ENCODE results near the gene RTL5. TPM values are rescaled to one million over a fixed set of nuclear protein-coding genes. Genes with fewer than 3 reads are reported as not detected.

RTL5 gene
- total RNA-seq, 1 experiment from 2014 or later: 2.5 TPM

DNA sequence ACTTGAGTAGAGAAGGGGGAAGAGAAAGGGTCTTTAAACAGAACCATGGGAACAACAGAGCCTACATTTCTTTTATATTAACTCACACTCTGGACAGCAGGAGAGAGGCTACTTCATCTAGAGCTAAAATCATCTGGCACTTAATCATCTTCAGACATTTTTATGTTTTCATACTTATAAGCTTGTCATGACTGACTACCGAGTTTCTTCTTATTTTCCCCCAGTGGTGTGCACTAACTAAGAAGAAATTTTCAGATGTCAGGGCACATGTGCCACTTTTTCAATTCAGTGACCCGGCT is 11.8 kb upstream of the RTL5 start:
- Histone ChIP-seq H2AFZ (ENCODE audit: low read depth, low read length, poor library complexity, severe bottlenecking) (no peak overlapping the region), H4K20me1 (ENCODE audit: insufficient read depth) (no peaks in the 10 kb centered on the region), H3K4me1 (ENCODE audit: control insufficient read depth in 1 of 2, insufficient read depth in 2 of 2, low read length in 2 of 2) (no peaks in the 10 kb centered on the region), H3K4me3 (replicated peaks in 1 of 2; ENCODE audit: low read depth in 1 of 2, low read length in 2 of 2) (no peak overlapping the region), H3K9me3 (ENCODE audit: control insufficient read depth in 1 of 2, insufficient read depth in 1 of 2, low read depth in 1 of 2, low read length in 2 of 2) (no peaks in the 10 kb centered on the region), H3K79me2 (ENCODE audit: insufficient read depth, low read length) (no peaks in the 10 kb centered on the region), H3K27ac (ENCODE audit: low read depth, low read length) (no peak overlapping the region), H3K9me2 (ENCODE audit: insufficient read depth) (no peaks in the 10 kb centered on the region), H3K9ac (ENCODE audit: low read length) (no peak overlapping the region), H3K27me3 (ENCODE audit: insufficient read depth, low read length) (no peaks in the 10 kb centered on the region), H3K36me3 (ENCODE audit: control insufficient read depth in 1 of 2, insufficient read depth in 2 of 2, low read length in 2 of 2) (no peaks in the 10 kb centered on the region), H3K4me2 (ENCODE audit: low read length) (no peak overlapping the region)
- intact Hi-C loops (cut with micrococcal nuclease): no loop called here
- TF ChIP-seq FOSL1 (IDR thresholded peaks at IDR 0.05; ENCODE audit: low read depth) (no peak), SIN3A (IDR thresholded peaks at IDR 0.05; ENCODE audit: low read depth) (no peak), TCF7L2 (IDR thresholded peaks at IDR 0.05; ENCODE audit: borderline replicate concordance, extremely low read depth, insufficient read depth, insufficient read length) (no peak), CBX3 (IDR thresholded peaks at IDR 0.05; ENCODE audit: low read depth) (no peak)
- ChIA-PET RAD21 (ENCODE audit: low non-redundant PET in 1 of 2, low total read pairs in 2 of 2, uncharacterized antibody in 2 of 2, unreplicated experiment in 2 of 2) (no interaction called here), CTCF (no interaction called here), POLR2A (no interaction called here)
- ATAC-seq: no peak
- DNase-seq (ENCODE audit: low read depth, low spot score): no peak
- no TSS peak for BruUV-seq (replicated peaks)

DNA sequence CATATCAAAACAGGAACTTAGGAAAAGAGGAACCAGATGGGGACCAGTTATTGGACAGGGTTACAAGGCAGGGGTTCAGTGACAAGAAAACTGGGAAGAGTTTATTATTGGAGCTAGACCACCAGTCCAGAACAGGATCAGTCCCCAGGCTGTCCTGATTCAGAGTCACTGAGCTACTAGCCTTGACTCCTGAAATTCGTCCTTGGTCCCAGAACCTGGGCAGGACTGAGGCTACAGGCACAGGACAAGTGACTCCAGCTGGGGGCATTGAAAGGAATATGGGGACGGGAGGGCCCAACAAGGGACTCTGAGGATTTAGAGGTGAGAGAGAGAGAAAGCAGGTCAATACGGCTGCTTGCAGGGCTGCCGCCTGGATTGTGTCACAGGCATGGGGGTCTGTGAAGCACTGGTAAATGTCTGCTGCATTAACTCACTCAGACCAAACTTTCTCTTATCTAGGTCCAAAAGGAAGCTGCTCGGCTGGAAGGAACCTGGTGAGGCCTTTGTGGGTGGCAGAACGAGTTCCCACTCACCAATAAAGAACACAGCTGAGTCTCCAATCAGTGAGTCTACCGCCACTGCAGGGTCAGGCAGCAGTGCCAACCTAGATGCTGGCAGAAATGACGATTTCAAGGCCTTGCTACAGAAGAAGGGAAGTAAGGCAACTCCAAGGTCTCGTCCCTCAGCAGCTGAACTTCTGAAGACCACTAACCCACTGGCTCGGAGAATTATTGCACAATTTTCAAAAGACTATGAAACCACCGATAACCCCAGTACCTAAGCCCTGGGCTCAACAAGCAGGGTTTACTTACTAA is 11.3 kb upstream of the RTL5 start:
- H3K27ac ChIP-seq (ENCODE audit: low read depth, low read length): no peak overlapping the region
- BruUV-seq (replicated peaks): no TSS peak
- ChIA-PET RAD21 (ENCODE audit: low non-redundant PET in 1 of 2, low total read pairs in 2 of 2, uncharacterized antibody in 2 of 2, unreplicated experiment in 2 of 2) (no interaction called here), POLR2A (no interaction called here), CTCF (no interaction called here)
- no peaks in the 10 kb centered on the region for H3K9me2 ChIP-seq (ENCODE audit: insufficient read depth)
- DNase-seq (ENCODE audit: low read depth, low spot score): no peak
- H3K4me3 ChIP-seq (replicated peaks in 1 of 2; ENCODE audit: low read depth in 1 of 2, low read length in 2 of 2): no peak overlapping the region
- H2AFZ ChIP-seq (ENCODE audit: low read depth, low read length, poor library complexity, severe bottlenecking): no peak overlapping the region
- H3K27me3 ChIP-seq (ENCODE audit: insufficient read depth, low read length): no peaks in the 10 kb centered on the region
- H3K79me2 ChIP-seq (ENCODE audit: insufficient read depth, low read length): no peaks in the 10 kb centered on the region
- H3K36me3 ChIP-seq (ENCODE audit: control insufficient read depth in 1 of 2, insufficient read depth in 2 of 2, low read length in 2 of 2): no peaks in the 10 kb centered on the region
- no peaks in the 10 kb centered on the region for H4K20me1 ChIP-seq (ENCODE audit: insufficient read depth)
- ATAC-seq: no peak
- TF ChIP-seq REST (IDR thresholded peaks at IDR 0.05; ENCODE audit: low read depth) (no peak), CEBPB (IDR thresholded peaks at IDR 0.05; ENCODE audit: low read depth) (no peak), CBX3 (IDR thresholded peaks at IDR 0.05; ENCODE audit: low read depth) (no peak), EZH2phosphoT487 (IDR thresholded peaks at IDR 0.05; ENCODE audit: borderline replicate concordance) (no peak), ZNF274 (IDR thresholded peaks at IDR 0.05; ENCODE audit: low read depth, low read length) (no peak), ELF1 (IDR thresholded peaks at IDR 0.05; ENCODE audit: borderline replicate concordance, low read depth) (no peak), SIN3A (IDR thresholded peaks at IDR 0.05; ENCODE audit: low read depth) (no peak), ATF3 (IDR thresholded peaks at IDR 0.05) (no peak), SP1 (IDR thresholded peaks at IDR 0.05; ENCODE audit: low read depth) (no peak), POLR2AphosphoS5 (IDR thresholded peaks at IDR 0.05; ENCODE audit: low read depth, low read length) (no peak), POLR2A (IDR thresholded peaks at IDR 0.05; ENCODE audit: borderline replicate concordance, extremely low read depth, insufficient read depth, insufficient read length) (no peak)
- TF ChIP-seq, protein P1, sequence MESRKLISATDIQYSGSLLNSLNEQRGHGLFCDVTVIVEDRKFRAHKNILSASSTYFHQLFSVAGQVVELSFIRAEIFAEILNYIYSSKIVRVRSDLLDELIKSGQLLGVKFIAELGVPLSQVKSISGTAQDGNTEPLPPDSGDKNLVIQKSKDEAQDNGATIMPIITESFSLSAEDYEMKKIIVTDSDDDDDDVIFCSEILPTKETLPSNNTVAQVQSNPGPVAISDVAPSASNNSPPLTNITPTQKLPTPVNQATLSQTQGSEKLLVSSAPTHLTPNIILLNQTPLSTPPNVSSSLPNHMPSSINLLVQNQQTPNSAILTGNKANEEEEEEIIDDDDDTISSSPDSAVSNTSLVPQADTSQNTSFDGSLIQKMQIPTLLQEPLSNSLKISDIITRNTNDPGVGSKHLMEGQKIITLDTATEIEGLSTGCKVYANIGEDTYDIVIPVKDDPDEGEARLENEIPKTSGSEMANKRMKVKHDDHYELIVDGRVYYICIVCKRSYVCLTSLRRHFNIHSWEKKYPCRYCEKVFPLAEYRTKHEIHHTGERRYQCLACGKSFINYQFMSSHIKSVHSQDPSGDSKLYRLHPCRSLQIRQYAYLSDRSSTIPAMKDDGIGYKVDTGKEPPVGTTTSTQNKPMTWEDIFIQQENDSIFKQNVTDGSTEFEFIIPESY (IDR thresholded peaks at IDR 0.05; ENCODE audit: extremely low read depth, insufficient replicate concordance, low read length): no peak
- TF ChIP-seq, protein P2, sequence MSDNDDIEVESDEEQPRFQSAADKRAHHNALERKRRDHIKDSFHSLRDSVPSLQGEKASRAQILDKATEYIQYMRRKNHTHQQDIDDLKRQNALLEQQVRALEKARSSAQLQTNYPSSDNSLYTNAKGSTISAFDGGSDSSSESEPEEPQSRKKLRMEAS (IDR thresholded peaks at IDR 0.05): no peak
- H3K4me1 ChIP-seq (ENCODE audit: control insufficient read depth in 1 of 2, insufficient read depth in 2 of 2, low read length in 2 of 2): no peaks in the 10 kb centered on the region
- H3K9me3 ChIP-seq (ENCODE audit: control insufficient read depth in 1 of 2, insufficient read depth in 1 of 2, low read depth in 1 of 2, low read length in 2 of 2): no peaks in the 10 kb centered on the region
- intact Hi-C loops (cut with micrococcal nuclease): no loop called here
- no peak overlapping the region for H3K4me2 ChIP-seq (ENCODE audit: low read length)
- H3K9ac ChIP-seq (ENCODE audit: low read length): no peak overlapping the region

All from HCT116 (cell line).